GM18873 (cell line): Measurements from ENCODE around the gene ZC3HAV1.
"Not testable (repeated sequence)": the region's sequence is repeated elsewhere in the genome, so short reads cannot be mapped to it uniquely, and the experiment has no call there.

Source experiments
- ATAC-seq: cut with Tn5 transposase; IDR thresholded peaks from one replicate; pipeline ENCODE4 v1.9.1; 2021; ENCODE audit warnings: mild to moderate bottlenecking, moderate library complexity, moderate number of reproducible peaks; ENCODE audit not compliant: unreplicated experiment, low FRiP score

ZC3HAV1 gene

GRCh38 chr7:139055674-139056073 is 53.8 kb downstream of the ZC3HAV1 start:
- no peak for ATAC-seq

DNA sequence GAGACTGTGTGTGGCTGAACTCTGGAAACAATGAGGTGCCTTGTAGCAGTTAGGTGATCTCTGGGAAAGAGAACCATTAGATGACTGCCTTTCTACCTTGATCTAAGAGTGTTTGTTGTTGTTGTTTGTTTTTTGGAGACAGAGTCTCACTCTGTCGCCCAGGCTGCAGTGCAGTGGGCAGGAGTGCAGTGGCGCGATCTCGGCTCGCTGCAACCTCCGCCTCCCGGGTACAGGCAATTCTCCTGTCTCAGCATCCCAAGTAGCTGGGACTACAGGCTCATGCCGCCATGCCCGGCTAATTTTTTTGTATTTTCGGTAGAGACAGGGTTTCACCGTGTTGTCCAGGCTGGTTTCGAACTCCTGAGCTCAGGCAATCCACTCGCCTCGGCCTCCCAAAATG is 54.9 kb downstream of the ZC3HAV1 start:
- ATAC-seq: not testable (repeated sequence)

GRCh38 chr7:139054101-139054500 is 55.4 kb downstream of the ZC3HAV1 start:
- ATAC-seq: no peak

- no peak for ATAC-seq
These were observed 57.9 kb downstream of the ZC3HAV1 start for GRCh38 chr7:139051655-139052054.

DNA sequence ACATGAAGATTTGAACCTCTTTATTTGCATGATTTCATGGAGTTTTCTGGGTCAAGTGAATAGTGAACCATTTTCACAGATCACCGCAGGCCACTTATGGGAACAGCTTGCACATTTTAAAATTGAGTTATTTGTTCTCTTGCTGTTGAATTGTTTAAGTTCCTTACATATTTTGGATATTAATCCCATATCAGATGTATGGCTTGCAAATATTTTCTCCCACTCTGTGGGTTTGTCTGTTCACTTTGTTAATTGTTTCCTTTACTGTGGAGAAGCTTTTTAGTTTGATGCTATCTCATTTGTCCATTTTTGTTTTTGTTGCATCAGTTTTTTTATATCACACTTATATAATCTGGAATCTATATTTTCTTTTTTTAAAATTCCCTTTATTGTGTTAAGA is 59.6 kb downstream of the ZC3HAV1 start:
- ATAC-seq: no peak

DNA sequence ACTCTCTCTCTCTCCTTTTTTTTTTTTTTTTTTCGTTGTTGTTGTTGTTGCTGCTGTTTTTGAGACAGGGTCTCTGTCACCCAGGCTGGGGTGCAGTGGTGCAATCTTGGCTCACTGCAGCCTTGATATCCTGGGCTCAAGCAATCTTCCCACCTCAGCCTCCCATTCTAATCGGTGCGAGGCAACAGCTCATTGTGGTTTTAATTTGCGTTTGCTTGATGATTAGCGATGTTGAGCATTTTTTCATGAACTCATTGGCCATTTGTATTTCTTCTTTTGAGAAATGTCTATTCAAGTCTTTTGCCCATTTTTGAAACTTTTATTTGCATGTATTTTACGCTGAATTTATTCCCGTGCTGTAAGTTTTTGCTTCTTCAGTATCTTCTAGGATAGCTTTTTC is 60.4 kb downstream of the ZC3HAV1 start:
- ATAC-seq: no peak

DNA sequence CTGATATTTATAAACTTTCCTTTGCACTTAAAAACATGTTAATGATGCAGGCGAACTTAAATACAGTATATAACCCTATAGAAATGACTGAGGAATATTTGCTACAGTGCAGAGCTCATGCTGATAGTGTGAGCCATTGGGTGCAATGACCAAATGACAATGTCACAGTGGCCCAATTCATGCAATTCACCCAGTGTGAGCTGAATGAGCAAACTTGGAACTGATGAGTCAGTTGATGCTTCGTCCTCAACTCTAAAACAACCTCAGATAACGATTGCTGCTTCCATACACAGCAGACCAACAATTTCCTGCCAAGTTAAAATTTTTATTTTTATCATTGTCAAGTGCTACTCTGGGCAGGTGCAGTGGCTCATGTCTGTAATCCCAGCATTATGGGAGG is 61.5 kb downstream of the ZC3HAV1 start:
- no peak for ATAC-seq

DNA sequence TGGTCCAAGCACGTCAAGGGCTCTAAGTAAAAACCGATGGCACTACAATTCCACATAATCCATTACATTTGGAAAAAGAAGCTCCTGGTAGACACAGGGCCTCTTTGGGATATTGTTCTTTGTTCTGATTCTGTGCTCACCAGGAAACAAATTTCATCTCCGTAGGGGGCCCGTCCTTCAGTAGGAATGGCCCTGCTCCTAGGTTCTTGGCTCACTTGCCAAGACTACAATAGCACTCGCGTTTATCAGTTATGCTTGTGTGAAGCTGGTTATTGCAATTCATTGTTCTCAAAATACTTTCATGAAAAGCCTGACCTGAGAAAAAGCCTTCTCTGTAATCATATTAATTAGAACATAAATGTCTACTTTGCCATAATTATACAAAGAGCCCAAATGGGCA is 63.4 kb downstream of the ZC3HAV1 start:
- ATAC-seq: no peak

DNA sequence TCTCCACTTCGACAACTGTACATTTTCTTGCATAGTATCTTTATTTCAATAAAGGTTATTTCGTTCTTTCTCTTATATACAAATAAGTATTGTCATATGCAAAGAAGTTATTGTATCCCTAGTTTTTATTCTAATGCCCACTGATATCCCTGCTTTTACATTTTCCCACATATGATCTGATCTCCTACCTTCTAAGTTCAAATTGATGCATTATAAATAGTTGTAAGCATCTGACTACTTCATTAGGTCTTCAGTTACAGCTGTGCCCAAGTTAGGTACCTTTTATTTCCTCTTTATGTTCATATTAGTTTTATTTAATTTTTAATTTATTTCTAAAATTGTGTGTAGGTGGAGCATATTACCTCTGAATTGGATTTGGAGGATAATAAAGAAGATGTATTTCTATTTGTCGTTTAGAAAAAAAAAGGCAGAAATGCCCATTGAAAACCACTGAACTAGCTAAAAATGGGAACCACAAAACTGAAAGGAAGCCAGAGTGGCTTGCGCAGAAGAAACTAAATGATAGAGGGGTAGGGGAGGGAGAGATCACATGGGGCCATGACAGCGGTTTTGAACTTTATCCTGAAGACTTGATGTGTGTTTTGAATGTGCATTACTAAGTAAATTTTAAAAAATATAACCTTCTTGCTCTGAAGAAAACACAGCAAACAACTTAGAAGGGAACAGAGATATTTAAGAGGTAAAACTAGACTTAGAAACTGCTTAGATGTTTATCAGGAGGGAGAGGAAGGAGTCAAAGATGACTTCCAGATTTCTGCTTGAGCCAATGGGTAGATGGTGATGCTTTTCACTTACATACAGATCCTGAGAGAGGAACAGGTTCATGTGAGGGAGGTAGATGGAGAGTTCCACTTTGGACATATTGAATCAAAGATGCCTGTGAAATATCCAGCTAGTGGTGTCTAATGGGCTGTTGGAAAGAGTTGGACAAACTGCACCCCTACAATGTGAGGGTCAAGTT is 64.4 kb downstream of the ZC3HAV1 start:
- ATAC-seq: no peak

DNA sequence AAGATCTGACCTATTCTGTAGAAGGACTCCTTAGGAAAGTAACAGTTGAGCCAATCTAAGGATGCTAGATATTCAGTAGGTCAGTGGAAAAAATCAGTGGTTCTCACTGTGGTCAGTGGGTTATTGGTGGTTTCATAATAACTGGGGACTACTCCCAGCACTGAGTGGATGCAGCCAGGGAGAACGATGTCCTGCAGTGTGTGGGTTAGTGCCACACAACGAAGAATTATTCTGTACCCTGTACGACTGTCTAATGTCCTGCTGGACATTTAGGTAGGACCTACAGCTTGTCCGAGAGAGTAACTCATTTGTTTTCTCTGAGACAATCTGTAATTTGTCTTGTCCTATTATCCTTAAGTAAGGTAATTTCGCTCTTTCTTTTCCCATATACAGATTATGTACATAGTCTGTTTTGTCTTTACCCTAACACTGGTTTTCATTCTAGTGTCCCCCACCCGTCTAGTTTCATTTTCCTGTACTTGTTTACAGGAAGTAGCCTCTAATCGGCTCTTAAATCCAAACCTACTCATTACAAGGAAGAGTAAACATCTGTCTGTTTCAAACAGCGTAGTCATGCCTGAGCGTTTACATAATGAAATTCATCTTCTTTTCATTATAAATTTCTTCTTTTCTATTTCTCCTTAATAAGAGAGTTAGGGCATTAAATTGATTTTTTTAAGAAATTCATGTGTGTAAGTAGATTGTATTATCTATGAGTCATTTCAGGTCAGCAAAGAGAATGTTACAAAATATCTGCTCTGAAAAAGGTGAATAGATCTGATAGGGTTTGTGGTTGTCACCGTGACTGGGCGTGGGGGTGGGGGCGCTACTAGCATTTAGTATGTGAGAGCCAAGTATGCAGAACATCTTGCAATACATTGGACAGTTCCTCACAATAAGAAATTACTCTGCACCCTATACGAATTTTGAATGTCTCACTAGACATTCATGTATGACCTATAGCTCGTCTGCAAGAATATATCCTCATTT is 65.4 kb downstream of the ZC3HAV1 start:
- ATAC-seq: no peak

DNA sequence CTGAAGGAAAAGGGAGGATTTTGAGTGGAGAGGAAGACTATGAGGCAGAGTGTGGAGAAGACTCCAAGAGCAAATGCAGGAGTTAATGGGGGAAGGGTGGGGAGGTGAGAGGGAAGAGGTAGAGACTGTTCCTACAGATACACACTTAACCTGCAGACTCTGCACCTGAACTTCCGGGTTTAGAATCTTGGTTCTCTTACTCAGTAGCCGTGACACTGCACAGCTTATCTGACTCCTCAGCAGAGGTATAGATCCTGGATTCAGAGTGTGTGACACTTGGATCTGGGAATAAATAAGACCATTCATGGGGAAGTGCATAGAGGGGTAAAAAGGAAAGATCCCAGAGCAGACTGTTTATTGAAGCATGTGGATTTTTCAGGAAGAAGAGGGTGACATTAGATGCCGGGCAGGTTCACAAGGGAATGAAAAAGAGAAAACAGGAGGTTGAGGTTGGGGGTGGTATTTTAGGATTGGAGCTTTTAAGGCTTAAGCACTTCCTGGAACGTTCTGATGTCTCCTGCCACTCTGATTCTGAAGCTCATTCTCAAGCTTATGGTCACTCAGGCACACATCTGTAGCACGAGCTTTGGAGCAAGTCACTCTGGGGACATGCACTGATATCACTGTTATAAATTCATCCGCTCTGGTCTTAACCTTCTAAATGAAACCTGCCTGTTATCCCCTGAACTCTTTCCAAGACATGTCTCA is 68.0 kb downstream of the ZC3HAV1 start:
- no peak for ATAC-seq

DNA sequence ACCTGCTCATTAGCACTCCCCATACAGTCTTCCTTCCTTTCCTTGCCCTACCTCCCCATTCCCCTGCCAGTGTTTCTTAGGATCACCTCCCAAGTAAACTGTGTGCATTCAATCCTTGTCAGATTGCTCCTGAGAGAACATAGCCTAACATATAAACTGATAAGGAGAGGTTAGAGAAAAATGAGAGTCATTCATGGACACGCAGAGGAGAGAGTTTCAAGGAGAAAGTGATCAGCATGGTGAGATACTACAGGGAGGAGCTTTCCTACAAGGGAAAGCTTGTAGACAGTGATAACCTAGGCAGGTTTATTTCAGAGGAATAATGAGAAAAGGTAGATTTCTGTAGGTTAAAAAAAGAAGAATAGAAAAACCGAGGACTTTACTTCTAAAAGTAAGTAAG is 70.8 kb downstream of the ZC3HAV1 start:
- ATAC-seq: no peak

- no peak for ATAC-seq
These were observed 72.6 kb downstream of the ZC3HAV1 start for GRCh38 chr7:139036901-139037300.

DNA sequence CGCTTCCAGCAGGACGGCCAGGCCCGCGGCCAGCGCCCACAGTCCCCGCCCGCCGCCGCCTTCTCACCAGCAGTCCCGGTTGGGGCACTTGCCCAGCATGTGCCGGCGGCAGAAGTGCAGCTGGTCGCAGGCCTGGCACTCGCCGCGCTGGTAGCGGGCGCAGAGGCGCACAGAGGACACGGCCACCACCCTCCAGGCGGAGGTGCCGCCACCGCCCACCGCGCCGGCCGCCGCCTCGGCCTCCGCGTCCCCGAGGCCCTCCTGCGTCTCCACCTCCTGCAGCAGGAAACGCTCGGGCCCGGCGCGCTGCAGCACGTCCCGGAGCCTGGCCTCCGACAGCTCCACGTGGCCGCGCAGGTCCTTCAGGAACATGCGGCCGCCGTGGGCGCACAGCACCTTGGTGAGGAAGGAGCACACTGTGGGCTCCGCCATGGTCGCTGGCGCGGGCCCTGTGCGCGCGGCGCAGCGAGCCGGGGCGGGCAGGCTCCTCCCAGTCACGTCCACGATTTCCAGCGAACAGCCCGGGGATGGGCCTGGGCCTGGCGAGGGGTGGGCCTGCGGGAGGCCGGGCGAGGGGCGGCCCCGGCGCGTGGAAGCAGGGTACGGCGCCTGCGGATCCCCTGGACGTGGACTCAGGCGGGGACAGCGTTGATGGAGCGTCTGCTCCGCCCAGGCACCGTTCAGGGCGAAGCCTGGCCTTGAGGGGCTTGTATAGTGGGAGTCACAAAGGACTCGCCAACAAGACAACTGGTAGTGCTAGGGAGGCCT is 73.8 kb downstream of the ZC3HAV1 start, which contains the start of gene ZC3HAV1L:
TSS of gene ZC3HAV1L (minus strand) at position 457 of the 768 bp plus-strand sequence. CDS start at position 432, 25 bp downstream.
- peak; percentile 89 for ATAC-seq

- ATAC-seq: no peak
These were observed 74.5 kb downstream of the ZC3HAV1 start for GRCh38 chr7:139034855-139035585.

DNA sequence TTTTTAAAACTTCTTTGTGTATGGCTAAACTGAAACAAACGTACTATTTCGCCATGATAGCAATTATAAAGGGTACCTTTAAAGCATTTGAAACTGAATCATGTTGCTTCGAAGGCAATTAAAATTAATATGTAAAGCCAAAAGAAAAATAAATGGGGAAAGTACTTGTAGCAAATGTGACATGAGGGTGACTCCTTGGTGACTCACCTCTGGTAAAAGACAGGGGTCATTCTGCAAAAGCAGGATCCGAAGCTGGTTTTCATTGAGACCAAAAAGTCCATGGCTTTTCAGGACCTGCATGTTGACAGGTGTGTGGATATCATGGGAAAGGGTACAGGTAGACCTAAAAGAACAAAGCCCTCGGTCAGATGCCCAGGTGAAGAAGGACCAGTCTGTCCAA is 75.2 kb downstream of the ZC3HAV1 start:
- no peak for ATAC-seq

- ATAC-seq: no peak
These were observed 76.0 kb downstream of the ZC3HAV1 start for GRCh38 chr7:139033346-139034114.

- ATAC-seq: no peak
These were observed 77.0 kb downstream of the ZC3HAV1 start for GRCh38 chr7:139032473-139032872.
